ENCODE results near the gene DHH. TPM values are rescaled to one million over a fixed set of nuclear protein-coding genes. Genes with fewer than 3 reads are reported as not detected.

Gene DHH
- polyA plus RNA-seq, 2 of the 4 experiments (the other 2 are of a cell fraction), result not detected

DNA sequence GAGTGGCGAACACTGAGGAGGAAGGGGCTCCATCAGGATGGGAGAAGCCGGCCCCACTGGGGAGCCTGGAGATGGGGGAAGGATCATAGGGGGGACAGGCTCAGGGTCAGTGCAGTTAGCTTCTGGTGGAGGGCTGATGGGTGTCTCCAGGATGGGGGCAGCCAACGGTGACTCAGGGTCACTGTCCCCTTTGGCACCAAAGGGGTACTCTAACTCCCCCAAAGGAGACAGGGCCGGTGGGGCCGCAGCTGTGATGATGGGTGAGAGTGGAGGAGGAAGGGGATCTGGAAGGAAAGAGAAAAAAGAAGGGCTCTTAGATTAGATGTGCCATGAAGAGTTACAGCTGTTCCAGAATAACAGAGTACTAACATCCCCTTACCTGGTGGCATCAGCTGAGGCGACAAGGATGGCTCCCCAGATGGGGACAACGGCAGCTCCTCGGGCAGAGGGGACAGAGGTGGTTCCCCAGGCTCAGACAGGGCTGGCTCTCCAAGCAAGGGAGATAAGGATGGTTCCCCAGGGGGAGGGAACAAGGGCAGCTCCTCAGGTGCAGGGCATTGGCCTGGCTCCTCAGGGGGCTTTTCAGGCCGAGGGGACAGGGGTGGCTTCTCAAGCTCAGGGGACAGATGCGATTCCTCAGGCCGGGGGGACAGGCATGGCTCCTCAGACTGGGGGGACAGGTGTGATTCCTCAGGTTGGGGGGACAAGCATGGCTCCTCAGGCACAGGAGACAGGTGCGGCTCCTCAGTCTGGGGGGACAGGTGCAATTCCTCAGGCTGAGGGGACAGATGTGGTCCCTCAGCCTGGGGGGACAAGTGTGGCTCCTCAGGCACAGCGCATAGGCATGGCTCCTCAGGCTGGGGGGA lies 43.9 kb downstream of the DHH start (continued):
- TF ChIP-seq TFCP2L1 (CRISPR knock-in tag; IDR thresholded peaks at IDR 0.05), result no peak
- no peak for TF ChIP-seq EHF (CRISPR knock-in tag; IDR thresholded peaks at IDR 0.05)

DNA sequence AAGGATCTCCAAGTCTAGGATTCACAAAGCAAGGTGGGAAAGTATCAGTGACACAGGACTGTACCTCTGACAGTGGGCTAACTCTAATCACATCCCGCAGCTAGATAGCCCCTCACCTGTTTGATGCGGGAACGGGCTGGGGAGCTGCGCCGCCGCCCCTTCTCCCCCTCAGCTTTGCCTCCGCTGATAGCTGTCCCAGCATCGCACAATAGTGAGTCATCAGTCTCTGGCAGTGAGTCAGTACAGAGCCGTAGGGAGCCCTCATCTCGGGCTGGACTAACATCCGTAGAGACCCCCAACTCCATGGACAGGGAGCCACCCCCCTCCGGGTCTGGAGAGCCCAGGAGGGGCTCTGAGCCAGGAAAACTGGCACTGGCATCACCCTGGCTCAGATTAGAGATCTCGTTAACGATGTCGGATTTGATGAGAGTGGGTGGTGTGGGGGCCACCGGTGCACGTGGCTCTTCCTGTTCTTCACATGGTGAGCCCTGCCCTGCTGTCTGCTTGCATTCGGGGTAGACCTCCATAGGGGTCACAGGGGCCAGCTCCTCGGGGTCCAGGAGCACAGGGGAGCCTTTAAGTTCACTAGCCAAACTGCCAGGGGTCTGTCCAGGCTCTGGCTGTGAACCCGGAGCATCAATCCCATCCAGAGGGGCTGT lies 44.9 kb downstream of the DHH start:
- FAIRE-seq (no peak), DNase-seq (ENCODE audit: low read depth in 1 of 2, low spot score in 1 of 2) (peak in 1 of 2 experiments; percentile 60), ATAC-seq (peak; percentile 48 to 77; a peak in 3 of 6 replicates)
- ChIA-PET POLR2A (interaction anchor here (1.9 kb wide), 1 partner anchor 10 kb away, joined by 7 read pairs; no protein-coding TSS in a partner anchor), CTCF (interaction anchor here (0.8 to 2.4 kb wide), 7 partner anchors 9 to 81 kb away, joined by 3 to 15 read pairs (median 3); no protein-coding TSS in a partner anchor)
- no peak for TF ChIP-seq FOSL2 (IDR thresholded peaks at IDR 0.05)
- peak; percentile 87 for TF ChIP-seq FOSL2 (CRISPR knock-in tag; IDR thresholded peaks at IDR 0.05)
- no peak for TF ChIP-seq CHD2 (IDR thresholded peaks at IDR 0.05; ENCODE audit: low read length, partially characterized antibody)
- H3K9me3 ChIP-seq, result no peaks in the 10 kb centered on the region
- H3K4me2 ChIP-seq, result peak overlapping the region; percentile 9; the same call in 1 of the 3 replicates
- WGBS (ENCODE audit: missing lambda C conversion rate), result 67% methylated on average over 19 of the region's 20 CpGs
- no peak overlapping the region for H3K4me3 ChIP-seq
- peak overlapping the region in 1 of 2 experiments; percentile 64; a peak in 2 of 6 replicates for H3K27ac ChIP-seq
- H3K4me1 ChIP-seq, result peaks cover 15% of the 10 kb centered on the region

DNA sequence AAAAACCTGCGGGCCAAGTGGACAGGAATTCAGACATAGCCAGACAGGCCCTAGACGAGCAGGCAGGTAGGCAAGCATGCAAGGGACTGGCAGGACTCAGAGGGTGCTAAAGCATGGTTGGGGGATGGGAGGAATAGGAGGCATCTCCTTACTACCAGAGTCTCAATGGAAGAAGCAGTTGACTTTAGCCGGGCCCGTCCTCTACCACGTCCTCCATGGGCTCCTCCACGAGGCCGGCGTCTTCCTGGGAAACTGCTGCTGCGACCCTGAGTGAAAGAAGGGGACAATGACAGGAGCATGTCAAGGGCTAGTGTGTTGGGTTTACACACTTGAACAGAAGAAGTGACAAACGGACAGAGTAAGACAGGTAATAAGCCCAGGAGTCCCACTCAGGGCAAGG lies 45.6 kb downstream of the DHH start:
- no peak overlapping the region for H3K4me2 ChIP-seq
- ChIA-PET POLR2A (interaction anchor here (0.6 to 1.9 kb wide), 2 partner anchors 11 to 574 kb away, joined by 3 to 7 read pairs; partner anchors contain the start of gene PRPF40B), CTCF (interaction anchor here (1.3 to 2.4 kb wide), 3 partner anchors 15 to 53 kb away, joined by 3 to 15 read pairs (median 4); no protein-coding TSS in a partner anchor)
- no peak overlapping the region for H3K27ac ChIP-seq
- WGBS (ENCODE audit: missing lambda C conversion rate), result 92% methylated on average over 10 of the region's 10 CpGs
- no peaks in the 10 kb centered on the region for H3K9me3 ChIP-seq
- TF ChIP-seq, protein P1, sequence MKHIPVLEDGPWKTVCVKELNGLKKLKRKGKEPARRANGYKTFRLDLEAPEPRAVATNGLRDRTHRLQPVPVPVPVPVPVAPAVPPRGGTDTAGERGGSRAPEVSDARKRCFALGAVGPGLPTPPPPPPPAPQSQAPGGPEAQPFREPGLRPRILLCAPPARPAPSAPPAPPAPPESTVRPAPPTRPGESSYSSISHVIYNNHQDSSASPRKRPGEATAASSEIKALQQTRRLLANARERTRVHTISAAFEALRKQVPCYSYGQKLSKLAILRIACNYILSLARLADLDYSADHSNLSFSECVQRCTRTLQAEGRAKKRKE (CRISPR knock-in tag; IDR thresholded peaks at IDR 0.05; ENCODE audit: low read depth), result no peak
- TF ChIP-seq, protein P2, sequence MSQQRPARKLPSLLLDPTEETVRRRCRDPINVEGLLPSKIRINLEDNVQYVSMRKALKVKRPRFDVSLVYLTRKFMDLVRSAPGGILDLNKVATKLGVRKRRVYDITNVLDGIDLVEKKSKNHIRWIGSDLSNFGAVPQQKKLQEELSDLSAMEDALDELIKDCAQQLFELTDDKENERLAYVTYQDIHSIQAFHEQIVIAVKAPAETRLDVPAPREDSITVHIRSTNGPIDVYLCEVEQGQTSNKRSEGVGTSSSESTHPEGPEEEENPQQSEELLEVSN (IDR thresholded peaks at IDR 0.05; ENCODE audit: borderline replicate concordance, low read depth), result no peak
- TF ChIP-seq, protein P3, sequence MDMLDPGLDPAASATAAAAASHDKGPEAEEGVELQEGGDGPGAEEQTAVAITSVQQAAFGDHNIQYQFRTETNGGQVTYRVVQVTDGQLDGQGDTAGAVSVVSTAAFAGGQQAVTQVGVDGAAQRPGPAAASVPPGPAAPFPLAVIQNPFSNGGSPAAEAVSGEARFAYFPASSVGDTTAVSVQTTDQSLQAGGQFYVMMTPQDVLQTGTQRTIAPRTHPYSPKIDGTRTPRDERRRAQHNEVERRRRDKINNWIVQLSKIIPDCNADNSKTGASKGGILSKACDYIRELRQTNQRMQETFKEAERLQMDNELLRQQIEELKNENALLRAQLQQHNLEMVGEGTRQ (IDR thresholded peaks at IDR 0.05), result no peak
- TF ChIP-seq, protein P4, sequence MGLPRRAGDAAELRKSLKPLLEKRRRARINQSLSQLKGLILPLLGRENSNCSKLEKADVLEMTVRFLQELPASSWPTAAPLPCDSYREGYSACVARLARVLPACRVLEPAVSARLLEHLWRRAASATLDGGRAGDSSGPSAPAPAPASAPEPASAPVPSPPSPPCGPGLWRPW (IDR thresholded peaks at IDR 0.05), result no peak
- TF ChIP-seq POLR2AphosphoS2 (conservative IDR thresholded peaks at IDR 0.05; ENCODE audit: low read length), result no peak
- TF ChIP-seq FOSL2 (IDR thresholded peaks at IDR 0.05), result no peak
- TF ChIP-seq FOSL2 (CRISPR knock-in tag; IDR thresholded peaks at IDR 0.05), result no peak
- TF ChIP-seq ZNF302 (CRISPR knock-in tag; IDR thresholded peaks at IDR 0.05), result no peak
- no peak for TF ChIP-seq NPAS2 (CRISPR knock-in tag; IDR thresholded peaks at IDR 0.05; ENCODE audit: borderline replicate concordance)
- no peak for TF ChIP-seq TP53 (CRISPR knock-in tag; IDR thresholded peaks at IDR 0.05)
- TF ChIP-seq FOSB (CRISPR knock-in tag; IDR thresholded peaks at IDR 0.05), result no peak
- no peak for TF ChIP-seq ZC3H11A (IDR thresholded peaks at IDR 0.05)
- TF ChIP-seq NR3C1 (IDR thresholded peaks at IDR 0.05), result no peak
- no peak for TF ChIP-seq SREBF2 (IDR thresholded peaks at IDR 0.05)
- TF ChIP-seq KDM1A (IDR thresholded peaks at IDR 0.05; ENCODE audit: low read depth), result no peak
- TF ChIP-seq HEYL (CRISPR knock-in tag; IDR thresholded peaks at IDR 0.05), result no peak
- TF ChIP-seq CBX2 (IDR thresholded peaks at IDR 0.05; ENCODE audit: borderline replicate concordance, low read depth), result no peak
- TF ChIP-seq BHLHE40 (IDR thresholded peaks at IDR 0.05; ENCODE audit: low read depth, low read length), result no peak
- no peak for TF ChIP-seq JUNB (IDR thresholded peaks at IDR 0.05)
- H3K4me3 ChIP-seq, result no peak overlapping the region
- ATAC-seq (no peak), FAIRE-seq (no peak), DNase-seq (ENCODE audit: low read depth in 1 of 2, low spot score in 1 of 2) (no peak)
- peaks cover 15% of the 10 kb centered on the region for H3K4me1 ChIP-seq
